ENCODE measurements around the gene LMF1.

Gene LMF1

DNA sequence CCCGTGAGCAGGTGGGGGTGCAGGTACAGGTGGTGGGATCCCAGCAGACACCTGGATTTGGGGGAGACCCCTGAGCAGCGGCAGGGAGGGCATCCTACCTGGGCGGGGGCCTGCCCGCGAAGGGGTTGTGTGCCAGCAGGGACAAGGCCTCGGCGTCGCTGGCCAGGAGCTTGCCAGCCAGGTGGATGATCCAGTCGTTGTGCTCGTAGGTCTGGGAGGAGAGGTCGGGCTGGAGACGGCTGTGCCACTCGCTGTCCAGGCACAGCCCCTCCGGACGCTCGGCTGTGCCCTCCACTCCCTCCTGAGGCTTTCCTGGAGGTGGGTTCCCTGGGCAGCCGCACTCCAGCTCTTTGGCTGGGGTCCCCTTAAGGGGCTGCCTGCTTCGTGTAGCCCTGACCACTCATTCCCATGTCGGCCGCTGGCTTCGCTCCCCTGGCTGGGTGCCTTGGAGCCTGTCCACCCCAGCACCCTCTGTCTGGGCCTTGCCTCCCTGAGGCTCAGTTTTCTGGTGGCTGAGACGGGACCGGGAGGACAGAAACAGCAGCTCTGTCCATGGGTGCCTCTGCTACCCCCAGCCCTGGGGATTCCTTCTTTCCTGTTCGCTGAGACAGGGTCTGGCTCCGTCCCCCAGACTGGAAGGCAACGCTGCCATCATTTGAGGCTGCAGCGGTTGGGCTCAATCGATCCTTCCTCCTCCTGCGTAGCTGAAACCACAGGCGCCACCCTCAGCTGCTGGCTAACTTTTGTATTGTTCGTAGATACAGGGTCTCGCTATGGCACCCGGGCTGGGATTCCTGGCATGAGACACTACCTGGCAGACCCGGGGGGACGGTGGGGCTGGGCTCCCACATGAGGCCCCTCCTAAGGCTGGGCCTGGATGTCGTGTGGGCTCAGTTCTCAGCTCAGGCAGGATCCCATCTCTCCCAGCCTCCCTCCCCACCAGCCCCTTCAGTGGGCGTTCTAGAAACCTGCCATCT, 101.7 kb downstream of the LMF1 start:
- TF ChIP-seq, protein P1, sequence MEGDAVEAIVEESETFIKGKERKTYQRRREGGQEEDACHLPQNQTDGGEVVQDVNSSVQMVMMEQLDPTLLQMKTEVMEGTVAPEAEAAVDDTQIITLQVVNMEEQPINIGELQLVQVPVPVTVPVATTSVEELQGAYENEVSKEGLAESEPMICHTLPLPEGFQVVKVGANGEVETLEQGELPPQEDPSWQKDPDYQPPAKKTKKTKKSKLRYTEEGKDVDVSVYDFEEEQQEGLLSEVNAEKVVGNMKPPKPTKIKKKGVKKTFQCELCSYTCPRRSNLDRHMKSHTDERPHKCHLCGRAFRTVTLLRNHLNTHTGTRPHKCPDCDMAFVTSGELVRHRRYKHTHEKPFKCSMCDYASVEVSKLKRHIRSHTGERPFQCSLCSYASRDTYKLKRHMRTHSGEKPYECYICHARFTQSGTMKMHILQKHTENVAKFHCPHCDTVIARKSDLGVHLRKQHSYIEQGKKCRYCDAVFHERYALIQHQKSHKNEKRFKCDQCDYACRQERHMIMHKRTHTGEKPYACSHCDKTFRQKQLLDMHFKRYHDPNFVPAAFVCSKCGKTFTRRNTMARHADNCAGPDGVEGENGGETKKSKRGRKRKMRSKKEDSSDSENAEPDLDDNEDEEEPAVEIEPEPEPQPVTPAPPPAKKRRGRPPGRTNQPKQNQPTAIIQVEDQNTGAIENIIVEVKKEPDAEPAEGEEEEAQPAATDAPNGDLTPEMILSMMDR (IDR thresholded peaks at IDR 0.05; ENCODE audit: low read depth, low read length) = no peak
- no peak overlapping the region for H3K4me3 ChIP-seq (replicated peaks in 1 of 2; ENCODE audit: low read depth in 2 of 2, low read length in 2 of 2)
- no peak for DNase-seq (ENCODE audit: low read depth in 2 of 2)

DNA sequence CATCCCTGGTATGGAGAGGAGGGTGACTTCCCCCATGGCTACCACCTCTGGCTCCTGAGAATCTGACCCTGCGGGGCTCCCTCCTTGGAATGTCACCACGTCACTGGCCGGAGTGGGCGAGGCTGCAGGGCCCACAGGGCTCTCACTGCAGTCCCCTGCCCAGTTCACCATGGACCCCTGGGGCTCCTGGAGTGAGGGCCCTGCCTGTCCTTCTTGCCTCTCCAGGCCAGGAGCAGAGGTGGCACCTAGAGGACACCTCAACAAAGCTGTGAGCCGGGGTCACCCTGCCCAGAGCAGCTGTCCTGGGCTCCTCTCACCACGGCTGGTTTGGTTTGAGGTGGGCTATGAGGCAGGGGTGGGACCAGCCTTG, 102.4 kb downstream of the LMF1 start:
- no peak for DNase-seq (ENCODE audit: low read depth in 2 of 2)
- no peak overlapping the region for H3K4me3 ChIP-seq (replicated peaks in 1 of 2; ENCODE audit: low read depth in 2 of 2, low read length in 2 of 2)
- TF ChIP-seq, protein P1 (IDR thresholded peaks at IDR 0.05; ENCODE audit: low read depth, low read length) = no peak

DNA sequence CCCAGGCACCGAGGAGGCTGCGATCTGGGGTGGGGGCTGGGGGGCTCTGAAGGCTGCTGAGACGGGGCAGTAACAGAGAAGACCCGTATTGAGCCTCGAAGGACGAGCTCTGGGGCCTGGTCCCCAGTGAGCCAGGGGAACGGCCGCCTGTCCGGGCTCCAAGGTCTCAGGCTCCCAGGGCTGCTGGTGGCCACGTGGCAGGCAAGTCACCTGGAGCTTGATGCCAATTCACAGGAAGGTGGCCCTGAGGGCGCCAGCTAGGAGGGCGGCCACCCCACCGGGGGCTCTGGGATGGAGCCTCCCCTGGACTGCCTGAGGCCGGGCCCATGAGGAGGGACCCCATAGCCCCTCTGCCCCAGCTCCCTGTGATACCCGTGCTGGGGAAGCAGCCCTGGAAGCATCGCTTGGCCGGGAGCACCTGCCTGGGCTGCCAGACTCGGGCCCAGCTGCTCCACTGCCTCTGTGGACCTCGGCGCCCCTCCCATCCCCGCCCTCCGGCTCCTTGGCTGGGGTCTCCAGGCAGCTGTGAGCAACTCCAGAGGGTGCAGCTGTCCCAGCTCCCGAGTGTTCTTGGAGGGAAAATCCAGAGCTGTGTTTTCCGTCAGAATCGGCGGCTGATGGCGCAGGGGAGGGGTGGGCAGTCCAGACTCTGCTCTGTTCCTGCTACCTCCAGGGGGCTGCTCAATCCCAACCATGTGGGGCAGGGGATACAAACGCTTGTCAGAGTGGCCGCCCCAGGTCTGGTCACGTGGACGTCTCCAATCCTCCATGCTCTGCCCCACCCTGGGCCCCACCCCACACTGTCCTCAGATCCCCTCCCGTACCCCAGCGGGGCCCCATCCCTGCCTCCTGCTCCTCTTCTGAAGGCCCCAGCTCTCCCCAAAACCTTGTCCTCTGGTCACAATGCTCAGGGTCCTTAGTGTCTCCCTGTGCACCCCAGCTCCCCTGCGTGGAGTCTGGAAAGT, 103.1 kb downstream of the LMF1 start:
- H3K4me3 ChIP-seq (replicated peaks in 1 of 2; ENCODE audit: low read depth in 2 of 2, low read length in 2 of 2) = no peak overlapping the region
- TF ChIP-seq, protein P1 (IDR thresholded peaks at IDR 0.05; ENCODE audit: low read depth, low read length) = no peak
- DNase-seq (ENCODE audit: low read depth in 2 of 2) = no peak

DNA sequence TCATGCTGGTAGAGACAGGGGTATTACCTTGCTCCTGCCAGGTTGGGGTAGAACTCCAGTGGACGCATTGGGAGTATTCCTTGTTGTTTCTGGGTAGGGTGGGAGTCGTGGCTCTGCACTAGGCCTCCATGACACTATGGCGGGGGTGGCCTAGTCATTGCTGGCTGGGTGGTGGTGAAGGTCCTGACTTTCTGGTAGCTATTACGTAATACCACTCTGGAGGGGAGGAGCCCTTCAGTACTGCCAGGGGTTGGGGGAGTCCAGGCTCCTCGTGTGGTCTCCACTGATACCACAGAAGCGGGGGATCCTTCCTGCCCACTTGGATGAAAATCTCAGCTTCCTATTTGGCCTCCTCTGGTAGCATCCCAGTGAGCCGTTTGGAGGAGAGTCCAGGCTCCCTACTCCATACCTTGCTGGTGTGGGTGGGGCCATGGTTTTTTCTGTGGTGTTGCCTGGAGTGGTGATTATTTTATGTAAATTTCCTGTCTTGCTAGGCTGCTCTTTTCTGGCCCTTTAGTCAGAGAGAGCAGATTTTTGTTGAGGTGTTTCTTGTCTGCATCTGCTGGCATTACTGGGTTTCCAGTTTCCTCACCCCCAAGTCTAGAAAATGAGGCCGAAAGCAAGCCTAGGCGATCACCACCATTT, 104.4 kb downstream of the LMF1 start:
- TF ChIP-seq, protein P1 (IDR thresholded peaks at IDR 0.05; ENCODE audit: low read depth, low read length) = no peak
- no peak for DNase-seq (ENCODE audit: low read depth in 2 of 2)
- no peak overlapping the region for H3K4me3 ChIP-seq (replicated peaks in 1 of 2; ENCODE audit: low read depth in 2 of 2, low read length in 2 of 2)

DNA sequence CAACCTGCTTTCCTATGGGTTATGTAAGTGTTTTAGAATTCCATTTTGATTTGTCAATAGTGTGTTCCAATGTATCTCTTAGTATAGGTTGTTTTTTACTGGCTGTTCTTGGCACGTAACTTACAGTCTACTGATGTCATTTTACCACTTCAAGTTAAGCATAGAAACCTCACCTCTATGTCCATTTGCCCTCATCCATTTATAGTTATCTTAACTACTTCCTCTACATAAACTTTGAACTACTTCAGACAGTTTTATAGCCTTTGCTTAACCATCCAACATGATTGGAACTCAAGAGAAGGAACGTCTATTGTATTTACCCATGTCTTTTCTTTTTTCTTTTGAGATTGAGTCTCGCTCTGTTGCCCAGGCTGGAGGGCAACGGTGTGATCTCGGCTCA, 105.8 kb downstream of the LMF1 start:
- no peak overlapping the region for H3K4me3 ChIP-seq (replicated peaks in 1 of 2; ENCODE audit: low read depth in 2 of 2, low read length in 2 of 2)
- TF ChIP-seq, protein P1 (IDR thresholded peaks at IDR 0.05; ENCODE audit: low read depth, low read length) = no peak
- no peak for DNase-seq (ENCODE audit: low read depth in 2 of 2)

DNA sequence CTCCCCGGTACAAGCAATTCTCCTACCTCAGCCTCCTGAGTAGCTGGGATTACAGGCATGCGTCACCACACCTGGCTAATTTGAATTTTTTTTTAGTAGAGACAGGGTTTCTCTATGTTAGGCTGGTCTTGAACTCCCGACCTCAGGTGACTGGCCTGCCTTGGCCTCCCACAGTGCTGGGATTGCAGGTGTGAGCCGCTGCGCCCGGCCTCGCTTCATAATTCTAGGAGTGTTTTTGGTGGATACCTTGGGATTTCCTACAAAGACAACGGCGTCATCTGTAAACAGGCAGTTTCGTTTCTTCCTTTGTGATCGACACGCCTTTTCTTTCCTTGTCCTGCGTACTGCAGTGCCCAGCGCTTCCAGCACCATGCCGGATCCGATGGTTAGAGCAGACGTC, 109.3 kb downstream of the LMF1 start:
- DNase-seq (ENCODE audit: low read depth in 2 of 2) = no peak
- no peak overlapping the region for H3K4me3 ChIP-seq (replicated peaks in 1 of 2; ENCODE audit: low read depth in 2 of 2, low read length in 2 of 2)
- TF ChIP-seq, protein P1 (IDR thresholded peaks at IDR 0.05; ENCODE audit: low read depth, low read length) = no peak
